Posterior cingulate gyrus (tissue), 11 donors: ENCODE data around the gene STT3B.

Source experiments
- DNase-seq, 10 donors: peaks; one replicate each; pipeline versions ENCODE4 v3.0.0 to v3.0.0-alpha.2; 2020 to 2021; ENCODE audit warnings: mixed read lengths in 3 of 10
- intact Hi-C: fragments of 100-400 bp; cut with DNase I; formaldehyde crosslinking; loops from one replicate; pipeline ENCODE4 v1.15.1; 2023

Gene STT3B

GRCh38 chr3:31515486-31516284 is 17.0 kb upstream of the STT3B start:
- no peak for DNase-seq
- intact Hi-C loops, result no loop called here

- intact Hi-C loops, result no loop called here
- DNase-seq, result no peak
Observed at GRCh38 chr3:31516757-31517156, 16.0 kb upstream of the STT3B start.

GRCh38 chr3:31521468-31521867 is 11.3 kb upstream of the STT3B start:
- intact Hi-C loops, result no loop called here
- no peak for DNase-seq

GRCh38 chr3:31522152-31522551 is 10.6 kb upstream of the STT3B start:
- no peak for DNase-seq
- intact Hi-C loops, result no loop called here

DNA sequence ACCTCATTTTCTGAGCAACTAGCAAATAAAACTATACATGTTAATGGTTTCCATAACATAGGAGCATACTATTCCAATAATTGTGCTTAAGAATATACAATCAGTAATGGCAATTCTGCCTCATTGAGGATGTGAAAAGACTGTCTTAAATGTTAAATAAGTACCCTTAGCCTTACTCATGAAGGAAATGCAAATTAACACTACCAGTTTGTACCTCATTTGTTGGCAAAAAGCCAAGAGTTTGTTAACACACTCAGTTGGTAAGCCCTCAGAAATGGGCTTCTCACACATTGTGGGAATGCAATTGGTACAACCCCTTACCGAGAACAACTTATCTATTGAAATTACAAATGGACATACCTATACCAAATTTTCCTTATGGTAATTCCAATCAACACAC is 9.2 kb upstream of the STT3B start:
- no peak for DNase-seq
- intact Hi-C loops, result no loop called here

DNA sequence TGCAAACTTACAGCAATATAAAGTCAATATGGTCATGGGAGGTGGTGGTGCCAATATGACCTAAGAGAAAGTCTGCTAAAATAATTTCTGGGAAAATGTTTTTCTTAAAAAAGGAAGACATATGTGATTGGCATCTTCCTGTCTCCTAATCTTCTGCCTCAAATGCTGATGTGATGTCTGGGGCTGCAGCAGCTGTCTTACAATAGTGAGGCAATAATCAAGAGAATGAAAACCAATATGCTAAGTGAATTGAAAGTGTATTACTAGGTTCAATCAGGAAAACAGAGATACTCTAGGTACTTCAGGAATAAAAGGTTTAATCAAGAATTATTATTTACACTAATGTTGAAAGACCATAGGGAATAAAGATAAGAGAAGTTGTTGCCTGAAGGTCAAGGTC is 7.2 kb upstream of the STT3B start:
- no peak for DNase-seq
- intact Hi-C loops, result no loop called here

GRCh38 chr3:31529421-31529820 is 3.3 kb upstream of the STT3B start:
- intact Hi-C loops, result no loop called here
- DNase-seq, result no peak

DNA sequence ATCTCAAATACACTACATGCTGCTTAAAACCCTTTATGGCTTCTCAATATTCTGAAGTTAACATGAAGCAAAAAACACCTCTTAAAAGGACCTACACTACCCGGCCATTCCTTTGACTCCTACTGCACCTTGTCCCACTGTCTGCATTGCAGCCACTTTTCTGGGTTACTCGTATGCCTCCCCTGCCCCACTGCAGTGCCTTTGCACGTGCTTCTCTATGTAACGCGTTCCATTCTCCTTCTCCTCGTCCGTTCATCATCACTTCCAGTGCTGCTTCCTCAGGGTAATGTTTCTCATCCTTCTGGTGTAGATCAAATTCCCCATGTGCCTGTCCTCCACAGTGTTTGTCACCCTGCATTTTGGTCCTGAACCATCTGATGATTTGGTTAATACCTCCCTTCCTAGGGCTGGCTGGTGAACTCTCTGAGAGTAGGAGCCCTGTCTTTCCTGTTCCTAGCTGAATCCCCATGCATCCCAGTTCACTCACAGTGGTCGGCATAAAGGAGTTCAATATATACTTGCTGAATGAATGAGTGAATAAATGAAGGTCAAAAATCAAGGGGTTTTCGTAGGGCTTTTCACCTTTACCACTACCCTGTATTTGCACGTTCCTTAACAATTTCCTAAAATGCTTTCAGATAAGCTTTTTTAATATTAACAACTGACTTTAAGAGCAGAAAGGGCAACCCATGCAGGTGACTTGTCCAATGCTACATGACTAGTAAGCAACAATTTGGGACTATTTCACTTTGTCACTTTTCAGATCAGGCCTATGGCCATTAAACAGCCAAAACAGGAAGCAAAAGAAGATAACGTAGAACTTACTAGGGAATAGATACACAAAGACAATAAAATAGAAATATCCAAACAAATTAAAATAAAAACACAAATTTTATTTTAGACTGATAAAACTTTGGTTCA is 2.4 kb upstream of the STT3B start:
- intact Hi-C loops, result no loop called here
- no peak for DNase-seq

- intact Hi-C loops, result no loop called here
- no peak for DNase-seq
Observed at GRCh38 chr3:31530960-31531335, 1.8 kb upstream of the STT3B start.

DNA sequence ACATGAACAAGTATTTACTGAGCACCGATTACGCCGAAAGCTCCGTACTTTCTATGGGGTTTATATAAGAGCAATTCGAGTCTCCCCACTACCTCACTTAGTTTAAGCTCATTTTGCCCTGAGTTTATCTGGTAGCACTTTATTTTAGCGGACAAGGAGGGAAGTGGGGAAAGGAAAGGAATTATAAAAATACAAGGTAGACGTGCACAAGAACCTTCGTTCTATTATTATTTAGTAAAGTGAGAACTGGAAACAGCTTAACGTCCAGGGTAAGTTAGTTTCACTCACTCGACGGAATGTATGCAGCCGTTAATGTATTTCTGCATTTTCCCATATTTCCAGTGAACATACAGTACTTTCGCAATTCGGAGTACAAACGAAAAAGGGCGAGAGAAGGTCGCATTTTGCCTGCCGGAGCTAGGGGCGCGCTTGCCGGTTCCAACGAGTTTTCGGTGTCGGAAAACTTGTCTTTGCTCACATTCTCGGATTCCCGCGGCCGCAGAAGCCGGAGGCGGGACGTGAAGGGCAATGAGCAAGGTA is 1.2 kb upstream of the STT3B start:
- intact Hi-C loops, result no loop called here
- no peak for DNase-seq

GRCh38 chr3:31531992-31532586 is 636 bp upstream of the STT3B start:
- DNase-seq, result peak; percentile 96 to 100 (median 99)
- intact Hi-C loops, result no loop called here

DNA sequence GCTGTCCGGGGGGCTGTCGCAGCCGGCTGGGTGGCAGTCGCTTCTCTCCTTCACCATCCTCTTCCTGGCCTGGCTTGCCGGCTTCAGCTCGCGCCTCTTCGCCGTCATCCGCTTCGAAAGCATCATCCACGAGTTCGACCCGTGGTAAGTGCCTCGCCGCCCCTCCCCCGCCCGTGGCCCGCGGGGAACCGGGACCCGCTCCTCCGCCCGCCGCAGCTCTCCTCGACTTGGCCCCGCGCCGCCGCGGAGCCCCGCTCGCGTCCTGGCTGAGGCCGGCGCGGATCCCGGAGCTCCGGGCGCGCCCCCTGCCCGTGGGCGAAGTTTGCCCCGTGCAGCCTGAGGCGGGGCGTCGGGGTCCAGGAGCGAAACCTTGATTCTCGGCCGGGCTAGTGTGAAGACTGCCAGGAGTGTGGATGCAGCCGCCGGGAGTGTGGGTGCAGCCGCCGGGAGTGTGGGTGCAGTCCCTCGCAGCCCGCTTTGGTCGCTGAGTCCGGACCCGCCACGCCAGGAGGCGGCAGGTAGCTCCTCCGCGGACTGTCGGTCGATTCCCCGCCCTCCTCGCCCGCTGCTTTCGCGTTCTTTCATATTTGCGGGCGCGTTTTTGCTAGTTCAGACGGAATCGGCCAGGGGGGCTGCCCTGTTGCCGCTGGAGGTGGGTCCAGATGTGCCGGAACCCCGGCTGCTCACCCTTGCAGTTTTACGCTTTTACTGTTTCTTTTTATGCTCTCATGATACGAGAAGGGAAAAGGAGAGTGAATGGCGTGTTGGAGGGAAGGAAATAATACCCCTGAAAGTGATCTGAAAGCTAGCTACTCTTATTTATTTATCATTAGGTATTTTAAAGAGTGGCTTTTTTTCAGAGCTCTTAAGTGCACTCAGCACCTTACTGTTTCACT is 692 bp downstream of the STT3B start:
- intact Hi-C loops, result no loop called here
- DNase-seq, result peak; percentile 22 to 90 (median 40)

- intact Hi-C loops, result no loop called here
- no peak for DNase-seq
Observed at GRCh38 chr3:31534065-31534425, 1.3 kb downstream of the STT3B start.

- DNase-seq, result no peak
- intact Hi-C loops, result loop anchor here (5.0 kb wide), 1 partner anchor 571 kb away; the partner anchor contains the start of gene GPD1L
Observed at GRCh38 chr3:31536497-31536896, 3.8 kb downstream of the STT3B start.

- no peak for DNase-seq
- intact Hi-C loops, result loop anchor here (5.0 kb wide), 1 partner anchor 568 kb away; the partner anchor contains the start of gene GPD1L
Observed at GRCh38 chr3:31538801-31539200, 6.1 kb downstream of the STT3B start.

DNA sequence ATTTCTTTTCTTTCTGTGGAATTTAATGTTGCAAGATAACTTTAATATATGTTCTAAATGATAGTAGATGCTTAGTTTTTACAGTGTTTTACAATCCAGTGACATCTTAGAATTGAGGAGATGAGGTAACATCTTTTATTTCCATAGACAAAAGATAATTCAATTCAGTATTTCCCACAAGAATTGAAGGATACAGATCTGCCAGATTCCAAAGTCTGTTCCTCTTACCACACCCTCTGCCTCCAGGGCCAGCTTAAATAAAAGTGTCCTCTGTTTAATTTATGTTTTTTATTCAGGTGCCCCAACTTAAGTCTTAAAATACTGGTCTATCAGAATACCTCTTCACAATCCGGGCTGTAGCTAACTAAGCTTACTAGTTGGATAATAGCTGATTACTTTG is 6.5 kb downstream of the STT3B start:
- no peak for DNase-seq
- intact Hi-C loops, result loop anchor here (5.0 kb wide), 1 partner anchor 568 kb away; the partner anchor contains the start of gene GPD1L

- intact Hi-C loops, result no loop called here
- DNase-seq, result no peak
Observed at GRCh38 chr3:31541089-31541488, 8.4 kb downstream of the STT3B start.

- intact Hi-C loops, result no loop called here
- no peak for DNase-seq
Observed at GRCh38 chr3:31542246-31542645, 9.5 kb downstream of the STT3B start.

GRCh38 chr3:31543375-31543774 is 10.7 kb downstream of the STT3B start:
- no peak for DNase-seq
- intact Hi-C loops, result no loop called here

DNA sequence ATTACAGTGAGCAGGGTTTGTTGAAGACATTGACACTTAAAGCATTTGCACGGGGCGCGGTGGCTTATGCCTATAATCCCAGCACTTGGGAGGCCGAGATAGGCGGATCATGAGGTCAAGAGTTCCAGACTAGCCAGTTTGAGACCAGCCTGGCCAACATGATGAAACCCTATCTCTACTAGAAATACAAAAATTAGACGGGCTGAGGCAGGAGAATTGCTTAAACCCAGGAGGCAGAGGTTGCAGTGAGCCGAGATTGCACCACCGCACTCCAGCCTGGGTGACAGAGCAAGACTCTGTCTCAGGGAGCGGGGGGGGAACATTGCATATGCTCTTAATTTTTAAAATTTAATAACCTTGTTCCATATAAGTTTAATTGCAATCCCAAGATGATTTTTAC is 11.9 kb downstream of the STT3B start:
- peak in 1 of 10 donors; percentile 55 for DNase-seq
- intact Hi-C loops, result no loop called here
